Activated CD4-positive, alpha-beta T cell treated with anti-CD3 and anti-CD28 coated beads, Interleukin-2, amount 50 U/mL, for 4 hours (primary cell): ENCODE measurements around the gene OAS2.
A peak's percentile ranks its signal among the peaks of the same experiment; 100 is the strongest.

Experiments used
- DNase-seq, 2 experiments: peaks; one replicate each; pipeline ENCODE4 v3.0.0-alpha.2; 2020

The OAS2 gene

DNA sequence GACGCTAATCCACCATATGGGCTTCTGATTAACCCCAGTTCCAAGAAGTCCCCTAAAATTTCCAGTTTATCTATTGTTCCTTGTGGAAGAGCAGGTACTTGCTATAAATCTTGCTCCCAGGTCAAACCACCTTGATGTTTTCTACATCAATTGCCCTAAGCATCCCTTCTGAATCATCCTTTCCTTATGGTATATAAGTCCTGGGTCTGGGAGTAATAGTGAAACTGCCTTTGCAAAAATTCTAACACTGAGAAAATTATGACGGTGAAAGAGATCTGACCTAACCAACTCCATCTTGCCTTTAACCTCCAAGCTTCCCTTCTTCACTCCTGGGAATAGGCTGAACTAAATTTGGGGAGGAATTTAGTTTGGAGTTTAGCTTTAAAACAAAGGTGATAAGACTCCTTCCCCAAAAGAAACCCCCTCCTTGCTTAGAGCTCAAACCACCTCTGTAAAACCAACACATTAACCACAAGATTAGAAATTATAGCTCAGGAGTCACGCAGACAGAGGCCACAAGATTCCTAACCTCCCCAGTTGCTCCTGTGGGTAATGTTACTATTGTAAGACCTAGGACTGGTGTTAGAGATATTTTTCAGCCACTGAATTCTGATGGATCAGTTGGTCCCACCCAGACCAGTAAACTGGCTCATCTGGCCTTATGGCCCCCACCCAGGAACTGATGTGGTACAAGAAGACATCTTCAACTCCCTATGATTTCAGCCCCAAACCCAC lies 44.4 kb downstream of the OAS2 start:
- no peak for DNase-seq

DNA sequence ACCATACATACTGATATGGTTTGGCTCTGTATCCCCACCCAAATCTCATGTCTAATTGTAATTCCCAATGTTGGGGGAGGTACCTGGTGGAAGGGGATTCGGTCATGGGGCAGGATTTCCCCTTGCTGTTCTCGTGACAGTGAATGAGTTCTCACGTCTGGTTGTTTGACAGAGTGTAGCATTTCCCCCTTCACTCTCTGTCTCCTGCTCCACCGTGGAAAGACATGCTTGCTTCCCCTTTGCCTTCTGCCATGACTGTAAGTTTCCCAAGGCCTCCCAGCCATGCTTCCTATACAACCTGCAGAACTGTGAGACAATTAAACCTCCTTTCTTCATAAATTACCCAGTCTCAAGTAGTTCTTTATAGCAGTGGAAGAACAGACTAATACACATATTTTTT lies 49.4 kb downstream of the OAS2 start:
- DNase-seq = no peak

GRCh38 chr12:113030875-113031525 lies 52.7 kb downstream of the OAS2 start:
- DNase-seq = no peak

- no peak for DNase-seq
These were observed 61.7 kb downstream of the OAS2 start for GRCh38 chr12:113039911-113040445.

DNA sequence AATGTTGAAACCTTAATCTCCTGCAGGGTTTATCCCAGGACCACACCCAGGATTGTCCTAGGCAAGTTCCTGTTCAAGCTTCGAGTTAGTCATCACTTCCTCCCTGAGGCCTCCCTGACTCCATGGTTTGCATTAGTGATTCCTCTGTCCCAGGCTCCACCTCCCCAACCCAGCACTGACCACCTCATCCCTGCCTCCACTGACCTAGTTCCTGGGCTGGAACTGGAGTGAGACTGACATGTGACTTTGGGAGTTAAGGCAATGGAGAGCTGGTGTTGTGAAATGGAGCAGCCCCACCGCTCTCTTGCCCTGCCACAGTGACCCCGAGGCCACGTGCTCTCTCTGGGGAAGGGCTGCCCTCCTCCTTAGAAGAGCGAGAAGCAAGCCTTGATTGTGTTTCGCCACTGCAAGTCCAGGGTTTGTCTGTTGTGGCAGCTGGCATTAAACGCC lies 62.4 kb downstream of the OAS2 start:
- DNase-seq = no peak

DNA sequence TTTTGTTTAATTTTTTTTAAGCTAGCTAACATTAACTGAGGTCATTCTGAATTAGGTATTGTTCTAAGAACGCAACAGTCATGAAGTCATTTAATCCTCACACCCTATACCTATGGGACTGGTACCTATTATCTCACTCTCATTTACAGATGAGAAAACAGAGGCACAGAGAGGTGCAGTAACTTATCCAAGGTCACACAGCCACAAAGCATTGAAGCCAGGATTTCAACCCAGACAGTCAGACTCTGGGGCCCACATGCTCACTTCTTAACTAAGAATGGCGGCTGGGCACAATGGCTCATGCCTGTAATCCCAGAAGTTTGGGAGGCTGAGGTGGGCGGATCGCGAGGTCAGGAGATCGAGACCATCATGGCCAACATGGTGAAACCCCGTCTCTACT lies 63.2 kb downstream of the OAS2 start:
- no peak for DNase-seq

GRCh38 chr12:113043240-113043639 lies 64.9 kb downstream of the OAS2 start:
- no peak for DNase-seq

- DNase-seq = no peak
These were observed 66.2 kb downstream of the OAS2 start for GRCh38 chr12:113044516-113044915.

GRCh38 chr12:113048716-113049127 lies 70.4 kb downstream of the OAS2 start:
- peak; percentile 51 to 55 for DNase-seq

DNA sequence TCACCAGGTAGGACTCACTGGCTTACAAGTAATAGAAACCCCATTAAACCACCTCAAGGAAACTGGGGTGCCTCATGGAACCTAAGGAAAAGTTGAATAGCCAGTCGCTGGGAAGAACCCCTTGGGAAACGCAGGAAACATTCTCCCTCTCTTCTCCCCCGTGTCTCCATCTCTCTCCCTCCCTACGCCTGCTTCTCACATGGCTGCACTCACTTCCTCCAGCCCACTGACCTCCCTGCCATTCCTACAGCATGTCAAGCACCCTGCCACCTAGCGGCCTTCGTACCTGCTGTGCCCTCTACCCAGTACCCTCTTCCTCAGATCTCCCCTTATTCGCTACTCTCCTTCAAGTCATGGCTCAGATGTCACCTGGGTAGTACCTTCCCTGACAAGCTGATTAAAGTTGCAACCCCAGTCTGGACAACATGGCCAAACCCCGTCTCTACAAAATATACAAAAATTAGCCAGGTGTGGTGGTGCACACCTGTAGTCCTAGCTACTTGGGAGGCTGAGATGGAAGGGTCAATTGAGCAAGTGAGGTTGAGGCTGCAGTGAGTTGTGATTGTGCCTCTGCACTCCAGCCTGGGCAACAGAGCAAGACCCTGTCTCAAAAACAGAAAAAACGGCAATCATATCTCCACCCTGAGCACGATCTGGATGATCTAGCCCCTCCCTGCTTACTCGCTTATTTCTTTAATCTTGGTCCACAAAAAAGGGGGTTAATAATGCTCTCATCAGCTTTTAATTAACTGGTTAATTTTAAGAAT lies 71.8 kb downstream of the OAS2 start:
- DNase-seq = no peak

DNA sequence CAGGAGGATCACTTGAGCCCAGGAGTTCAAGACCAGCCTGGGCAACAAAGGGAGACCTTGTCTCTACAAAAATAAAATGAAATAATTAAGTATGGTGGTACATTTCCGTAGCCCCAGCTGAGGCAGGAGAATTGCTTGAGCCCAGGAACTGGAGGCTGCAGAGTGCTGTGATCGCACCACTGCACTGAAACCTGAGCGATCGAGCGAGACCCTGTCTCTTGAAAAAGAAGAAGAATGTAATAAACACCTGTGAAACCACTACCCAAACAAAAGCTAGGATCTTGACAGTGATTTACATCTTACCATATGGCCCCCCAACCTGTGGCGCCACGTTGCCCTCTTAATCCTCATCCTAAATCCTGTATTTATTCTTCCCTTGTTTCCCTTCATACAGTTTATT lies 72.5 kb downstream of the OAS2 start:
- DNase-seq = no peak

DNA sequence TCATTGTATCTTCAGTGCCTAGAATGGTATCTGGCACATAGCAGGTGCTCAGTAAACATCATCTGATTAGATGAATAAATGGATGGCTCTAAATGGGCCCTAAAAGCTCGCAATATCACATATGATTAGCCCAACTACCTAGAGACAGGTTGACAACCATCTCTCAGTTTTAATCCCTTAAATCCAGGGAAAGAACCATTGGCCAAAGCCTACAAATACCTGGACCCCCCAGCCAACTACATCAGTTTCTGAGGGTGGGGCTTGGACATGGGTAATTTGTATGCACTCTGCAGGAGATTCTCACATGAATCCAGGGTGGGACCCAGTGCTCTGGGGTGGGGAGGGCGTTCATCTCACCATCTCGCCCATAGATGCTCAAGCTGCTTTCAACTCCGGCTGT lies 73.4 kb downstream of the OAS2 start:
- no peak for DNase-seq

GRCh38 chr12:113052326-113052725 lies 74.0 kb downstream of the OAS2 start:
- DNase-seq = no peak

GRCh38 chr12:113054948-113055486 lies 76.7 kb downstream of the OAS2 start:
- no peak for DNase-seq

DNA sequence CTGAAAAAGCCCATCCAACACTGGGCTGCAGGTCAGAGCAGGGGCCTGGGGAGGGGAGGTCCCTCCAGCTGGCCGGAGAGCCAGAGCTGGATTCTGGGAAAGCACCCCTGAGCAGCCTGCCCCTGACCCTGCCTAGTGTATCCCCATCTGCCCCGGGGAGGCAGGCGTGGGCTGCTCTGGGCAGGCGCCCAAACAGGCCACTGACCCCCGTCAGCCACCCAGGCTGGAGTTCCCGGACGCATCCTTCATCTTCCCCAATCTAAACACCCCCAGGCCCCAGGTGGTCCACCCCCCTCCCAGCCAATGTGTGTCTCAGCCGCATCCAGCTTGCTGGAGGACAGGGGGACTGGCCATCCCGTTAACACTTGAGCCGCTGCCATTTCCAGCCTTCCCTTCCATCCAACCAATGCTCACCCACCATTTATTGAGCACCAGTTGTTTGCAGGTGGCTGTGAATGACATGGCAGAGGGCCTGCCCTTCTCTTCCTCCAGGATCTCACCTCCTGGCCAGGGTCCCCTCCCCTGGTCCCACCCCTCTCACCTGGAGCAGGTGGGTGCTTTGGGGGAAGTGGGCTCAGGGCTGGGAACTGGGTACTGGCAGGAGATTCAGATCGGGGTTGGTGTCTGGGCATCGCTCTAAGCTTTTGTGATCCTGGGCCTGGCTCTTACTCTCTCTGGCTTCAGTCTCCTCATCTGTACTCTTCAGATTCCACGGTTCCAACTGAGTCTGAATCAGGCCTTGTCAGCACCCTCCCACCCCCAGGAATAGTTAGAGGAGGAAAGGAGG lies 77.5 kb downstream of the OAS2 start:
- DNase-seq = no peak

DNA sequence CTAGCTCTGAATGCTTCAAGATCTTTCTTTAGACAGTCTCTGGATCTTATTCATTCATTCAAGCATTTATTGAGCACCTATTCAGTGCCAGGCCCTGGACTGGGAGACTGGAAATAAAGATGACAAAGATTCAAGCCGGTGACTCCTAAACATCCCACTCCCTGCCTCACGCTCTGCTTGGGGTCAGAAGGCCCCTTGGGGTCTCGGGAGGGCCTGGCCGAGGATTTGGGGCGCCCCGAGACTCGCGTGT lies 78.0 kb downstream of the OAS2 start:
- DNase-seq = no peak

DNA sequence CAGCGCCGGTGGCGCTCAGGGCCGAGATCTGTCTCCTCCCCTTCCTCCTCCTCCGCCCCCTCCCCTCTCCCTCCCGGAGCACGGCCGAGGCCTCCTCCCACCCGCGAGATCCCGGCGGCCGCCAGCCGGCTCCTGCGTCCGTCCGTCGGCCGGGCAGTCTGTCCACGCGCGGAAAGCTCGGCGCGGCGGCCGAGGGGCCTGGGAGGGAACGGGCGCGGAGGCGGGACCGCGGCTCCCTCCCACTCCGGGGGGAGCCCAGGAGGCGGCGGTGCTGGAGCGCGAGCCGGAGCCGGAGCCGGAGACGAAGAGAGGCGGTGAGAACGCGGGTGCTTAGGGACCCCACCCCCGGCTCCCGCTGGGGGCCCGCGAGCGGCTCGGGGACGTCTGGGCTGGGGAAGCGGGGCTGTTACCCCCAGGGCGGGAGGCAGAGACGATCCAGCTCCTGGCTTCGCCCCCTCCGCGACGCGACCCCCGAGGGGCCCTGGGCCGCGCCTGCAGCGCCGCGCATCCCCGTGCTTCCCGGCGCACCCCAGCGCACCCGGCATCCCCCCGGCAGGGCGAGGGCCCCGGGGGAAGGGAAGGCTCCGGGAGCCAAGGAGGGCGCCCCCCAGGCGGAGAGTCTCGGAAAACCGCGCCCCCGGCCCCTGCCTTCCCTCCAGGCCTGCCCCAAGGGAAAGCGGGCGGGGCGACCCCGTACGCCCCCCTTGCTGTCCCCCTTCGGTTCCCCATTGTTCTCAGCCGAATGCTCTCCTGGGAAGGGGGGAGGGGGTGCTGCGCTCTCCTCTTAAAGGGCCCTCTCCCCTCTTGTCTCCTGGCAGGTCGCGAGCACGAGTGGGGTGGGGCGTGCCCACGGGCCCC lies 78.5 kb downstream of the OAS2 start, which contains the start of gene DTX1:
Gene DTX1, plus strand, starts transcription at position 100 of the 858 bp plus-strand sequence. CDS start 1,463 bp downstream, outside the sequence.
- DNase-seq = peak; percentile 36 to 47

- DNase-seq = no peak
These were observed 79.5 kb downstream of the OAS2 start for GRCh38 chr12:113057565-113058485.

DNA sequence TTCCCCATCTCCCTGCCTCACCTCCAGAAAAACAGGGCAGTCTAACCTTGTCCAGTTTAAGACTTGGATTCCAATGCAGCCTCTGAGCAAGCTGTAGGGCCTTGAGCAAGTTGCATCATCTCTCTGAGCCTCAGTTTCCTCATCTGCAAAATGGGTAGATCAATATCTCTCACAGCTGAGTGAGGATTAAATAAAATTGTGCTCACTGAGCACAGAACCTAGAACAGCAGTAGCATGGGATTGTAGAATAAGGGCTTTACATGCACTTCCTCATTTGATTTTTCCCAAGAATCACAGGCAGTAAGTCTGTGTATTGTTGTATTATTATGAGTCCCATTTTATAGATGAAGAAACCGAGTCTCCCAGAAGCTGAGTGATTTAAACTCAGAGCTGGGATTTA lies 80.2 kb downstream of the OAS2 start:
- DNase-seq = no peak

DNA sequence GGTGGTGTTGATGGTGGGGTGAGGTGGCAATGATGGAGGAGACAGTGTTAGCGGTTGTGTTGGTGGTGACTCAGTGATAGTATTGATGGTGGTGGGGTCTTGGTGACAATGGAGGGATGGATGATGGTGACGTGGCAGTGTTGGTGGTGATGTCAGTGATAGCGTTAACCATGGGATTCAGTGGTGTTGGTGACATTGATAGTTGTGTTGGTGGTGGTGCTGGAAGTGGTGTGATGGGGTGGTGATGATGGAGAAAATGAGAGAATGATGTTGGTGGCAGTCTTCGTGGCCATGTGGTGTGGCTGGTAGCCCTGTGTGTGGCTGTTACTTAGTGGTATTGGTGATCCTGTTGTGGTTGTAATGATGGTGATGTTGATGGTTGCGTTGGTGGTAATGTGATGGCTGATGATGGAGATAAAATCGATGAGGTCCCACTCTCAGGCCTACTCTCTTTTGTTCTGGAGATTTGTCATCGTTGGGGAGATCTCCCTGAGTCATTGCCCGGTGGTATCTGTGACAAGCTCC lies 80.8 kb downstream of the OAS2 start:
- DNase-seq = no peak
